22Rv1 (cell line): ENCODE data around the gene ZFTA.

Experiments
- ZFX ChIP-seq: fragments of 450-650 bp; IDR thresholded peaks from 2 replicates; pipeline ENCODE4 v1.6.1; 2017; ENCODE audit warnings: antibody characterized with exemption, borderline replicate concordance
- TF ChIP-seq, protein P1 (sequence below): fragments of 450-650 bp; IDR thresholded peaks from 2 replicates; pipeline ENCODE4 v1.5.1; 2017; ENCODE audit warnings: mild to moderate bottlenecking

GRCh38 chr11:63775191-63775590 is 6.6 kb upstream of the ZFTA start:
- TF ChIP-seq, protein P1, sequence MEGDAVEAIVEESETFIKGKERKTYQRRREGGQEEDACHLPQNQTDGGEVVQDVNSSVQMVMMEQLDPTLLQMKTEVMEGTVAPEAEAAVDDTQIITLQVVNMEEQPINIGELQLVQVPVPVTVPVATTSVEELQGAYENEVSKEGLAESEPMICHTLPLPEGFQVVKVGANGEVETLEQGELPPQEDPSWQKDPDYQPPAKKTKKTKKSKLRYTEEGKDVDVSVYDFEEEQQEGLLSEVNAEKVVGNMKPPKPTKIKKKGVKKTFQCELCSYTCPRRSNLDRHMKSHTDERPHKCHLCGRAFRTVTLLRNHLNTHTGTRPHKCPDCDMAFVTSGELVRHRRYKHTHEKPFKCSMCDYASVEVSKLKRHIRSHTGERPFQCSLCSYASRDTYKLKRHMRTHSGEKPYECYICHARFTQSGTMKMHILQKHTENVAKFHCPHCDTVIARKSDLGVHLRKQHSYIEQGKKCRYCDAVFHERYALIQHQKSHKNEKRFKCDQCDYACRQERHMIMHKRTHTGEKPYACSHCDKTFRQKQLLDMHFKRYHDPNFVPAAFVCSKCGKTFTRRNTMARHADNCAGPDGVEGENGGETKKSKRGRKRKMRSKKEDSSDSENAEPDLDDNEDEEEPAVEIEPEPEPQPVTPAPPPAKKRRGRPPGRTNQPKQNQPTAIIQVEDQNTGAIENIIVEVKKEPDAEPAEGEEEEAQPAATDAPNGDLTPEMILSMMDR = no peak
- no peak for TF ChIP-seq ZFX
